Stimulated activated CD4-positive, alpha-beta T cell treated with anti-CD3 and anti-CD28 coated beads, Interleukin-12 subunit alpha, Interleukin-12 subunit beta, amount 100 ng/mL, for 4 hours (primary cell): ENCODE data around the gene KSR1.
A peak's percentile ranks its signal among the peaks of the same experiment; 100 is the strongest.

Experiments used
- DNase-seq: peaks from one replicate; pipeline ENCODE4 v3.0.0-alpha.2; 2020

The KSR1 gene

DNA sequence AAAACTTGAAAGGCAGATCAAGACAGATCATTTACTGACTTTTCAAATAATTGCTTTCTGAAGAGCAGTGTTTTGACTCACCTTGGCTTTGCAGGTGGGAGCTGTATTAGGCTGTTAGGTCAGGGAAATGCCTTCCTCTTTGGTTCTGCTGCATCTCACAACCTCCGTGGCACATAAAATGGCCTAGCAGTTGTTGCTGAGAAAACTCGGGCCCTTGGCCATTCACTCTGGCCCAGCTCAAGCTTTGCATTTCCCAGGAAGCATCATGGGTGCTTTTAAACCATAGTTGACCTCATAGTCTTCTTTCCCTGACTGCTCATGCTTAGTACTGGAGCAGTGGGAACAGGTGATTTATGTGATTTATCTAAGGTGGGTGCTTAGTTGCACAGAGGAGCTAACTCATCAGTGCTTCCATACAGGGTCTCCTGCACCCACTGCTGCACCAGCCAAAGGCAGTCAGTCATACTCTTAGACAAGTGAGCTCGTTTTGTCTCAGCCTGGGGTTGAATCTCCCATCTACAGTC, 83.6 kb downstream of the KSR1 start:
- no peak for DNase-seq

DNA sequence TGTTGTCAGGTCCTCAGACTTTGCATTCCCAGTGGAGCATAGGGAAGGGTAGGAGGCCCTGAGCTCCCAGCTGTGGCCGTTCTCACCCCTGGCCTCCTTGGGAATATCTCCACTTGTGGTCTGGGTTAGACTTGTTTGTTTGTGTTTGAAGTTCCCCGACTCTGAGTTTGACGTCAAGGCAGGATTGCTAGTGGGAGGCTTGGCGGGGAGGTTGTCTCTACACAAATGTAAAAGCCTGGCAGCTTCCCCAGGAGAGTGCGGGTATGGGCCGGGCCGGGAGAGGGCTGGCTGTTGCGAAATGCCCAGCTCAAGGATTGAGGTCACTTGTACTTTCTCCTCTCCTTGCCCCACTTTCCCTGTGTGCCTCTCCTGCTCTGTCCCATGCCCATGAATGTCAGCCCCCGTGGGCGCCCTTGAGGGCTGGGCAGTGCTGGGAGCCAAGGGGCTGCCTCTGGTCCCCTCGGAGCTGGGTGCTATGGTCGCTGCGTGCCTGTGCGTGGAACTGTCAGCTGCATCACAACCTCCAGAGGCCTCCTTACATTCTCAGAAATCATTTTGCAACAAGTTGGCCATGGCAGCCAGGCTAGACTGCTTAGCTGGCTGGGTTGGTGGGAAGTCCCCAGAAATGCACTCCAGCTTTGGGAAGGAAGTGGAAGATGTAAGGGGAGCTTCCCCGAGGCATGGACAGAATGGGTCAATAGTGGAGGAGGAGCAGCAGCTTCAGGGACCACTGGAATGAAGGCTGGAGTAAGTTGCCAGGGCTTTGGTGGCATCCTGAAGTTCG, 84.3 kb downstream of the KSR1 start:
- DNase-seq = no peak

DNA sequence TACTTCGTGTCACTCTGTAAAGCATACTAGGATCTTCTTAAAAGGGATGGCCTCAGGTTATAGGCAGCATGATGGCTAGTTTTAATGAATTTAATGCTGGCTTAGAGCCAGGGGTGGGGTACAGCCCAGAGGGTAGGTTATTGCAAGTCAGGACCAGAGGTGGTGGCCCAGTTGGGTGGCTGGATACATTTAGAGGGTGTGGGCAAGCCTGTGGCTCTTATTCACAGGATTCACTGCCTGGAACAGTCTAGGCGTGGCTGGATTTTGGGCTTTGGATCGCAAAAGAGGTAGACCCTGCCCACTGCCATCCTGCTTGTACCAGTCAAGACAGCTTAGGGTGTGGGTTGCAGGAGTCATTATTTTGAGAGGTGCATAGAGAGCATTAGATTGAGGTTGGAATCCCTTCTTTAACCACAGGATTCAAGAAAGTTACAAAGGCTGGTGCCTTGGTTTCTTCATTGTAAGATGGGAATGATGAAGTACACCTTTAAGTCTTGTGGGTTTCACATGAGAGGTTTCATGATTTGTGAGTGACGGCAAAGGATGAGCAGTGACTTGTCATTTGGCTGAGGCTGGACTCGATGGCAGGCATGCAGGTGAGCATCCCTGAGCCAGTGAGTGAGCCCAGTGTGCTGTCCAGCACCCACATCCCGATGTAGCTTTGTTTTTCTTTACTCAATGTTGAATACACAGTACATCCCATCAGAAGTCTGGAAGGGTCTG, 85.2 kb downstream of the KSR1 start:
- no peak for DNase-seq

DNA sequence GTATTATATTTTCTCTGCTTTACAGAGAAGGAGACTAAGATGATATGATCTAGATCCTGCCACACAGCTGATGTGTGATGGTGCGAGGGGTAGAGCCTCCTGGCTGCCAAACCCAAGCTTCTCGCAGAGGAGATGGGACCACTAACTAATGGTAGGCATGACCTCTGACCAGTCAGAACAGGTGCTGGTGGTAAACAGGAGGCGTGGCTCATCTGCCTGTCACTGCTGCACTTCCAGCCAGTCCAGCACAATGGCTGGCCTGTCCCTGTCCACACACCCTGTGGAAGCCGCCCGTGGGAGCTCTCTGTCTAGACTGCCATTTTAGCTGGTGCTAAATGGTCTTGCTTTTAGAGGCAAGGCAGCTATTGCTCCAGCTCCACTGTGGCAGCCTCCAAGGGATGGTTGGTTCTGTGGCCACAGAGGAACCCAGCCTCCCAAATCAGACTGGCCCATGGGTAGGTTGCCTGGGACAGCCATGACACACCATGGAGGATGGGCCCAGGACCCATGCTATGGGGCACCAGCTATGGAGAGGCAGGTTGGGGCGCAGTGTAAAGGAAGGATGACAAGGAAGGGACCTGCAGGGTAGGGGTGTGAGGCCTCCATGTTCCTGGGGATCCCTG, 86.7 kb downstream of the KSR1 start:
- no peak for DNase-seq

DNA sequence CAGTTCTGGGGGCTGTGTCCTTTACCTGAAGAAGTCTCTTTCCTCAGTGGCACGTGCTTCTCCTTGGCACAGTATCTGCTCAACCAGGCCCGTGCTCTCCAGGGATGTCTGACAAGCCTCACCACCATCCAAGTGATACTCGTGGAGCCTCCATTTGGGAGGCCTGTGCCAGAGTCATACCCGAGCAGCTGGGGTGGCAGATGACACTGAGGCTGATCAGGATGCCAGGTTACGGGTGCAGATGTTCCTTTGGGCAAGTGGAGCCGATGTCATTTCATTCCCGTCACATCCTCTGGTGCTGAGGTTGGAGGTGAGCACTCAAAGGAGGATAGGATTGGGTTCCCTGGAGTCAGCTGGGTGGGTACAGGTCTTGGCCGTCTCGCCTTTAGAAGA, 87.2 kb downstream of the KSR1 start:
- no peak for DNase-seq

DNA sequence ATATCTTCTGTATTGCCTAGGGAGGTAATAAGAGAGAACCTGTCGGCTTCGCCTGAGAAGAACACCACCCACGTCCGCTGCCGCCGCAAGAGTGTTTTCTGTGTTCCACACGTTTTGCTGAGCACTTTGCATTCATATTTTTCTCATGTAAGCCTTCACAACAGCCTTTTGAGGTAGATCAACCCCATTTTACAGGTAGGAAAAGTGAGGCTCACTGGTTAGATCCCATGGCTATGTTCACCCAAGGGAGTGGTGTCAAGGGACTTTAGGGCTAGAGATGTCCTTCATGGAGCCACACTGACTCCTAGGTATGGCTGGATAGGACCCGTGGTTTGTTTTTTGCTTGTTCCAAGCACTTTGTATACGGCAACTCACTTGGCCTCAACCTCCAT, 87.7 kb downstream of the KSR1 start:
- DNase-seq = no peak

DNA sequence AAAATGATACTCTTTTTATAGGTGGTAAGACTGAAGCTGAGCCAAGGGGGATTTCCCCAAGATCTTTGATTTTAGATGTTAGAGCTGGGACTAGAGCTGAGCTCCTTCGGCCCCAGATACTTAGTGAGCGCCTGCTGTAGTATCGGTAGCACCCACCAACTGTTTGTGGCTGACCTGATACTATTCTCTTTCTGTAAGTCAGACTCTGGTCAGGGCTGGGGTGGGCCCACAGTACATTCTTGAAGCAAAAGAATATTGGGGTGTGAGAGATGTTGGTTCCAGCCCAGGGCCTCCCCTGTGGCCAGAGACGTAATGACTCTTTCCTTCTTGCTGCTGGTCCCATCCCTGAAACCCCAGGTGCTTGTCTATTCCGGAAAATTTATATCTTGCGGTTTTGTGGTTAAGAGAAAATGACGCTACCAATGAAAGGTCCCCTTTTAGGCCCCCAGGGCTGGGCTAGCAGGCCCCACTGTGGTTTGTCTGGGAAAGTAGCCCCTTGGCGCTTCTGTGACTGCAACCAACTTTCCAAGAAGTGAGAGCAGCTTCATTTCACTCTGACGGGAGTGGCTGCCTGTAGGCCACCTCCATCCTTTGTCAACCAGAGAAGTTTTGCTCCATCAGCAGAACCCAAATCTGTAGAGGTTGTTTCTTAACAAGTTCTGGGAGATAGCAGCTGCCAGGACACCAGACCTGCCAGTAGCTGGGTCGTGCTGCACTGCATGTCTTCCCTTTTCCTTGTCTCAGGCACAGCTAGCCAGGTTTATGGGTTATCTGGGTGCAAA, 88.3 kb downstream of the KSR1 start:
- peak; percentile 27 for DNase-seq

DNA sequence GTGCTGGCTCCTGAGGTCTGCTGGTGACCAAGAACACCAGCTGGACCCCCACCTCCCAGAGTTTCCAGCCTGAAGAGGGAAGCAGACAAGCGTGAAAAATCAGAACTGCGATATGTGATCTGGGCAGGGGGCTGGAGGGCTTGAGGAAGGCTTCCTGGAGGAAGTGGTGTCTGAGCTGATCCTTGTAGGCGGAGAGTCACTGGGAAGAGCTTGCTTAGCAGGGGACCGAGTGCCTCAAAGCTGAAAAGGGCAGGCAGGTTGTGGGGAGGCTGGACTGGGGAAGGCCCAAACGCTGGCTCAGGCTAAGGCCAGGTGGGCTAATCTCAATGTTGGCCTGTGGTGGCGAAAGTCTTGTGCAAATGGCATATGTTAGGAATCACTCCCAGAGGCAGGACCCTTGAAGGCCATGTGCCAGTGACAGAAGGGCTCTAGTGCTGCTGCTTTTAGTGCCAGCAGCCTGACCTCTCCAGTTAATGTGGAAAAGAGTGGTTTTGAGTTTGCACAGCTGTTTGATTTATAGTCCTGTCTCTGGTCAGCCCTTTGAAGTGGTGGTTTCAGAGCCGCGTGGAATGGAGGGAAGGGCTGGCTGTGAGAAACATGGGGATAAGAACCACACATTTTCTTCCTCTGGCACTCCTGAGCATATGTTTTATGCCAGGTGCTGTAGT, 89.4 kb downstream of the KSR1 start:
- no peak for DNase-seq

DNA sequence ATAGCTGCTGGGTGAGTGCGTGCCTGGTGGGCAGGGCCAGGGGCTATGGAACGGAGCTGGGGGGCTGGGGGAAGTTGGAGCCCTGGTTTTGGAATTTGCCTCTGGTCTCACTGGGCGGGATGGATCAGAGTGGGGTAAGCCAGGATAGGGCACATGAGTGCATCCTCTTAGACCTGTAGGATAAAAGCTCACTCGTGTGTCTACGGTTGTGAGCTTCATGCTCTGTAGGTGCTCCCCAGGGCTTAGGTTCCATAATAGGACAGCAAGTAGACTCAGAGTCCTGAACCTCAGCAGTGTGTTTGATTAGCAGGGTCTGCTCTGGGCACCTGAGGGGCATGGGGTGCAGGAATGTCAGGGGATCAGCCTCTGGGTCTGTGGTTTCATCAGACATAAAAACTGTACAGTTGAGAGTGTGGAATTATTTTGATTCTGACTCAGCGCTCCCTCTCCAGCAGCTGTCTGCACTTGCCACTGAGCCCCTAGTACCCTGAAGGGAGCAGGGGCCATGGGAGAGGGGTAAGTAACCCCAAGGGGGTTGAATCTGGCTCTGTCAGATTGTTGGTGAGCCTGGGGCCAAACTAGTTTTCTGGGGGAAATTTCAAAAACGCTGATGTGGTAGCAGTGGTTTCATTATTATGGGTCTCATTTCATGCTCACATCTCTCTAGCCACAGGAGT, 90.5 kb downstream of the KSR1 start:
- DNase-seq = no peak

DNA sequence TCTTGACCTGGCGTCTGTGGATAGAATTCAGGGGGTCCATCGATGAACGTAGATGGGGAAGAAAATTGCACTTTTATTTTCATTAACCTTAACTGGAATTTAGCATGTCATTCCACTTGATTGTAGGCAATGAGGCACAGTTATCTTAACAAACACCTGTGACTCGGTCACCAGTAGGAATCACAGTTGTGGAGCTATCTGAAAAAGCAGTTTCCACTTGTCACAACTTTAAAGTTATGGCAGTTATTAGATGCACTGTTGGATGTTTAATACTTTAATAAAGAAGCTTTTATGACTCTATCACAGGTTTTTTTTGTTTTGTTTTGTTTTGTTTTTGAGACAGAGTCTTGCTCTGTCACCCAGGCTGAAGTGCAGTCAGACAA, 91.0 kb downstream of the KSR1 start:
- no peak for DNase-seq

DNA sequence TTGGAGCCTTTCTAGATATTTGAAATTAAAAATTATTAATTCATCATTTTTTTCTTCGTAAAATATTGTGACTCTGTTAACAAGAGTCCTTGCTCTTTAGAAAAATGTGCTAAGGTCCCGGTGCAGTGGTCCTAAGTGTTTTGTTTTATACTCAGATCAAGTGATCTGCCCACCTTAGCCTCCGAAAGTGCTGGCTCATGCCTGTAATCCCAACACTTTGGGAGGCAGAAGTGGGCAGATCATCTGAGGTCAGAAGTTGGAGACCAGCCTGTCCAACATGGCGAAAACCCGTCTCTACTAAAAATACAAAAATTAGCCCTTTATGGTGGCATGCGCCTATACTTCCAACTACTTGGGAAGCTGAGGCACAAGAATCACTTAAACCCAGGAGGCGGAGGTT, 92.1 kb downstream of the KSR1 start:
- DNase-seq = no peak

DNA sequence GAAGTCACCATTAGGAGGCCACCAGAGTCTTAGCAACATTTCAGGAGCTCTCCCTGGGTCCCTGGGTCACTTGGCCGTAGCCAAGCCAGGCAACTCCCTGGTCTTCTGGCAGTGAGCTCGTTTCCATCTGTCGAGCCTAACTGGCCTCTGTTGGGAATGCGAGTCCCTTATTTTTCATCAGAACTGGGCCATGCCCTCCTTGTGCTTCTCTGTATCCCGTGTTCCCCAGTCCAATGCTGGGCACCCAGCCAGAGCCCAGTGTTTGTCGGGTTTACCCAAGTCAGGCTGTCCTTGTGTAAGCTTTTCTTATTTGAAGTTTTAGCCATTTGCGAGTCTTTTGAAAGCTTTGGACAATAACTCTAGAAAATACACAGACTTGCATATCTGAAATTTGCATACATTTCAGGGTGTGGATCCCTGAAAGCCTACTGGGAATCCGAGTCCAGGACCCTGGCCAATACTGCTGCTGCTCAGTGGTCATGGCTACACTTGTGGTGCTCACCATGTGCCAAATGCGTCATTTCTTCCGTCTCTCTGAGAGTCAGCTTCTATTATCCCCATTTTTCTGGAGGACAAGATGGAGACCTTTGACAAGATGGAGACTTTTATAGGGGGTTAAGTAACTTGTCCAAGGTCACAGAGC, 93.1 kb downstream of the KSR1 start:
- no peak for DNase-seq

DNA sequence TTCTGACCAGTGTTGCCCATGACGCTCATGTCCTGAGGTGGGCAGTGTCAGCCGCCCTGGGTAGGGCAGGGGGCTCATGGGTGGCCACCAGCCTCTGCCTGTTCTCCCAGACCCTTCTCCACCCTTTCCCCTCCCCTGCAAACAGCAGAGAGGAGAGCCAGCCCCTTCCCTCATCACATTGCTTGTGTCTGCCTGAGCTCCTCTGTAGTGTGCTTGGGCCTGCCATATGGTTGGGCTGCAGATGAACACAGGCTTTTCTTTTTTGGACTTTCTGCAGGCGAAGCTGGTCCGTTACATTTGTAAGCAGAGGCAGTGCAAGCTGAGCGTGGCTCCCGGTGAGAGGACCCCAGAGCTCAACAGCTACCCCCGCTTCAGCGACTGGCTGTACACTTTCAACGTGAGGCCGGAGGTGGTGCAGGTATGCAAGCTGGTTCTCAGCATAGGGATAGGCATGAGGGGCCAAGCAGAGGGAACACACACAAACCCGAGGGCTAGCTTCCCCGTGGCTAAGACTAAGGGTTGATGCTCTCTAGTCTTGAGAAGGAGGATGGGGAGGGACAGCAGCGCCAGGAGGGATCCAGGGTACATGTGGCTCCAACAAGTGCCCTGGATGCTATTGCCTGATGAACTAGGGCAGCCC, 94.2 kb downstream of the KSR1 start:
- DNase-seq = no peak

DNA sequence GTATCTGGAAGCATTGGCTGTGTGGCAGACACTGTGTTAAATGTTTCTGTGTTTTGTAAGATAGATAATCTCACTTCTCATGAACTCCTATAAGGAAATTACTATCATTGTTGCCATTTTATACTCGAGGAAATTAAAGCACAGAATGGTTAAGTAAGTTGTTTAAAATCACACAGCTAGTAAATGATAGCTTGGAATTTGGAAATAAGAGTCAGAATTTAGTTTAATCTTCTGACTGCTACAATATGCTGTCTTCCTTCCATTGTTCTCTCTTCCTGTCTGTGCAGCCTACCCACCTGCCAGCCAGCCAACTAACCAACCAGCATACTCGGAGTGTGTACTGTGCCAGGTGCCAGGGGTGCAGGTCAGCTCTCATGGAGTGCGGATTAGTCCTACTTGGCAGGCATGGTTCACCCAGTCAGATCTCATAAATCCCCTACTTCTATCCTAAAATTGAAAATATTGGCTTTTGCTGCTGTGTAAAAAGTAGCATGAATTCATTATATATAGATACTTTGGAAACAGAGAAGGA, 94.8 kb downstream of the KSR1 start:
- no peak for DNase-seq

DNA sequence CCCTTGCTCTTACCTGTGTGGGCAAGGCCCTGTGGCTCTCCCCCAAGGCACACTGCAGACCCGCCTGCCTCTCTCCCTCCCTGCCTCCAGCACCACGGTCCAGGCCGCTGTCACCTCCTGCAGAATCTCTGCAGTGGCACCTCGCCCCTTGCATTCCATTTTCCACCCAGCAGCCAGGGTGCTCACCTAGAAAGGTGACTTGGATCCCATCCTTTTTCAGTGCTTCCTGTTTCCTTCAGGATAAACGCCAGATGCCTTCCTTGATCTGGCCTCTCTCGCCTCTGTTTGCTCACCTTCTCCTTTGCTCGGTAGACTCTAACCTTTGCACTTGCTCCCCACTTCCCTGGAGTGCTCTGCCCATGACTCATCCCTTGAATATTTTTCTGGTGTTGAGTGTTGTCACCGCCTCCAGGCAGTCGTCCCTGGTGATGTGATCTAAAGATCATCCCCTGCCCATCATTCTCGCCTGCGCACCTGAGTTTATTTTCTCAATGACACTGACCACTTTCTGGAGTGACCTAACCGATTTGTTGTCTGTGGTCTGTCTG, 95.5 kb downstream of the KSR1 start:
- DNase-seq = no peak

DNA sequence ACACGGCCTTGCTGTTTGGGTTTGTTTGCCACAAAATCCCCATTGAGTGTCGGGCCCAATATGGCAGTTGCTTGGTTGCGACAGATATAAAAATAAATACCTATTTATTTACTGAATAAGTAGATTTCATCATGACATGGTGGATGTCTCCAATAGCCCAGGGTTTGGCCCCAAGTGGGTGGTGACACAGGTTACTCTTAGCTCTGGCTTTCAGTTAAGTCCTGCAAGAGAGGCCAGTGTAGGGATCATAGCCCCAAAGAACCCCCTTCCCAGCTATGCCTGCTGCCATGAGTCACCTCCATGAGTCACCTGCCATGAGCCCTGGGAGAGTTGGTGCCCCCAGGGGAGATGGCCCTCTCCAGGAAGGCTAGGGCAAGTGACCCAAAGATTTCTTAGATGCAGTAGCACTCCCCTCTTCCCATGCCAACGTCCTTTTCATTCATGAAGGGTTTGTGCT, 96.1 kb downstream of the KSR1 start:
- no peak for DNase-seq

DNA sequence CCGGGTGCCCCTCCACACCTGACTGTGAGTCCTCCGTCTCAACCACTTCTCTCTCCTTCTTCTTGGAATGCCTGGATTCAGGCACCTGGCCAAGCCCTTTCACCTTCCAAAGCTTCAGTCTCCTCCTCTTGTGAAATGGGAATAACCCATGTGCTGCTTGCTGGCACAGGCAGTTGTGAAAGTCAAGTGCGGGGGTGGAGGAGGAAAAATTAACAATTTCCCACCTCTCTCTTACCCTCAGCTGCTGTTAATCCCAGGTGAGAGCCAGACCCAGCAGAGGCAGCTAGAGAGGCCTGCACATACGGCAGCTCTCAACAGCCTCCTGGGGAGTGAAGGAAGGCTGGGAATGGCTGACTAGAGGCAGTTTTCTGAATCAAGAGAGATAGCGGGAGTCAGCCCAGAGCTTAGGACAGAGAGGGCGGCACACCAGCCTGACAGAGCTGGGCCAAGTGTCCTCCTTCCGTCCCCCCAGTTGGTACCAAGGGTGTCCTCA, 96.8 kb downstream of the KSR1 start:
- DNase-seq = no peak

DNA sequence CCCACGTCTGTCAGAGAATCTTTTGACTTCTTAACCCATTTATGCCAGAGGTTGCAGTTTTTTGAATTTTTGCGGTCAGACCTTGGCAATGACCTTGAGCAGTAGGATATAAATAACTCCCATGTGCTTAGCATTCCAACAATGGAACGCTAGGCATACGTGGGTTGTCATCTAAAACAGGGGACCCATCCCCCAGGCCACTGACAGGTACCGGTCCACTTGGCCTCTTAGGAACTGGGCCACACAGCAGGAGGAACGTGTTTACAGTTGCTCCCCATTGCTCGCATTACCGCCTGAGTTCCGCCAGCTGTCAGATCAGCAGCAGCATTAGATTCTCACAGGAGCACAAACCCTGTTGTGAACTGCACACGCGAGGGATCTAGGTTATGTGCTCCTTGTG, 97.9 kb downstream of the KSR1 start:
- DNase-seq = no peak

DNA sequence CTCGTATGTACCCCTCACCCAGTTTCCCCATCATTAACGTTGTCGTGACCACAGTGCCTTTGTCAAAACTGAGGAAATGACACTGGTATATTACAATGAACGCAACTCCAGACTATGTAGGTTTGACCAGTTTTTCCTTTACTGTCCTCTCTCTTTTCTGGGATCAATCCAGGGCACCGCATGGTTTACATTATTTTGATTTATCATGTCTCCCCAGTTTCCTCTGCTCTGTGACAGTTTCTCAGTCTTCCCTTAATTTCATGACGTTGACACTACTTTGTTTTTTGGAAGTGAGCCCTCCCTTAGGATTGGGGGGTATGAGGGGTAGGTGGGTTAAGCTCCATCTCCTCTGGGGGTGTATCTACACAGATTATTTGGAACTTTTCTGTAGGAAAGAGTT, 98.7 kb downstream of the KSR1 start:
- no peak for DNase-seq

DNA sequence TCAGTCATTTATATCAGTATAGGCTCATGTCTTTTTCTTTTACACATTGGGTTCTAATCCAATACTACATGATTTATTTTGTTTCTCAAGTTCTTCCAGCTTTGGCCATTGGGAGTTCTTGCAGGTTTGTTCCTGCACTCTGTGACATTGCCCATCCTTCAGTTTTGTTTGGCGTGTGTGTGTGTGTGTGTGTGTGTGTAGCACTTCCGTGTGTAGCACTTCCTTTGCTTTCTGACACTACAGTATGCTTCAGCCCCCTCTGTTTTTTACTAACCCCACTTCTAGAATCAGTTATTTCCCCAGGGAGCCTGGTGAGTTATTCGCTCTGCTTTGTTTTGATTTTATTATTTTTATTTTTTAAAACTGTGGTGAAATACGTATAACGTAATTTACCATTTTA, 99.1 kb downstream of the KSR1 start:
- DNase-seq = no peak
